Measurements from ENCODE around the gene STX3. TPM values are rescaled to one million over a fixed set of nuclear protein-coding genes. Genes with fewer than 3 reads are reported as not detected.
A peak's percentile ranks its signal among the peaks of the same experiment; 100 is the strongest.

Gene STX3
- total and polyA plus RNA-seq, 4 donors, result 3.3 to 8.5 (median 5.8) TPM

DNA sequence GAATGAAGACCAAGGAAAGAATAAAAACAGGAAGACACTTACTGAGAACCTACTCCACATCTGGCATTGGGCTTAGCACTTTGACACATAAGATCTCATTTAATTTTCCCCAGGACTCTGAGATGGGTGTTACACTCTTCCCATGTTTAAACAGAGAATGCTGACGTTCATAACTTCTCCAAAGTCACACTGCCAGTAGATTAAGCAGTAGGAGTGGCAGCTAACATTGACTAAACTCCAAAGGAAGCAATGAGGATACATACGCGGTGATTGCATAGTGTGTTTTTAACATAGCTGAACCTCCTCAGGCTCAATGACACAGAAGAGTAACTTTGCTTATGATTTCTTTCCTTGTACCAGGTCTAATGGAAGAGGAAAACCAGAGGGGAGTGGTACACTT lies 27.0 kb upstream of the STX3 start:
- Histone ChIP-seq H3K9ac (ENCODE audit: low read depth in 1 of 2, low read length in 2 of 2) (no peak overlapping the region), H3K4me1 (ENCODE audit: control insufficient read depth in 4 of 4, insufficient read depth in 4 of 4, low read length in 3 of 4) (no peaks in the 10 kb centered on the region), H3K27ac (ENCODE audit: low read depth in 1 of 2, low read length in 2 of 2) (no peak overlapping the region), H3K27me3 (ENCODE audit: control insufficient read depth in 4 of 4, insufficient read depth in 4 of 4, low read length in 3 of 4) (peaks cover 0 to 2% (median 0%) of the 10 kb centered on the region in 4 donors), H3K36me3 (ENCODE audit: control insufficient read depth in 4 of 4, insufficient read depth in 3 of 4, low read depth in 1 of 4, low read length in 3 of 4) (no peaks in the 10 kb centered on the region), H3K9me3 (ENCODE audit: control insufficient read depth in 4 of 4, low read length in 3 of 4) (no peaks in the 10 kb centered on the region), H3K4me3 (ENCODE audit: low read depth in 1 of 3, low read length in 3 of 3) (no peak overlapping the region)
- DNase-seq (ENCODE audit: low spot score), result no peak
- 76% methylated on average over 3 of the region's 3 CpGs for WGBS
- TF ChIP-seq JUND (IDR thresholded peaks at IDR 0.05) (no peak), FOXA1 (IDR thresholded peaks at IDR 0.05) (no peak), EGR1 (IDR thresholded peaks at IDR 0.05; ENCODE audit: low read depth in 2 of 2) (no peak), TAF1 (conservative IDR thresholded peaks at IDR 0.05) (no peak), RXRA (IDR thresholded peaks at IDR 0.05) (no peak), RAD21 (IDR thresholded peaks at IDR 0.05) (no peak), SP1 (IDR thresholded peaks at IDR 0.05) (no peak), NR2F2 (IDR thresholded peaks at IDR 0.05) (no peak), GABPA (IDR thresholded peaks at IDR 0.05 in 1 of 2, conservative IDR thresholded peaks at IDR 0.05 in 1 of 2) (no peak), FOXA2 (IDR thresholded peaks at IDR 0.05) (no peak)
- TF ChIP-seq, protein P1, sequence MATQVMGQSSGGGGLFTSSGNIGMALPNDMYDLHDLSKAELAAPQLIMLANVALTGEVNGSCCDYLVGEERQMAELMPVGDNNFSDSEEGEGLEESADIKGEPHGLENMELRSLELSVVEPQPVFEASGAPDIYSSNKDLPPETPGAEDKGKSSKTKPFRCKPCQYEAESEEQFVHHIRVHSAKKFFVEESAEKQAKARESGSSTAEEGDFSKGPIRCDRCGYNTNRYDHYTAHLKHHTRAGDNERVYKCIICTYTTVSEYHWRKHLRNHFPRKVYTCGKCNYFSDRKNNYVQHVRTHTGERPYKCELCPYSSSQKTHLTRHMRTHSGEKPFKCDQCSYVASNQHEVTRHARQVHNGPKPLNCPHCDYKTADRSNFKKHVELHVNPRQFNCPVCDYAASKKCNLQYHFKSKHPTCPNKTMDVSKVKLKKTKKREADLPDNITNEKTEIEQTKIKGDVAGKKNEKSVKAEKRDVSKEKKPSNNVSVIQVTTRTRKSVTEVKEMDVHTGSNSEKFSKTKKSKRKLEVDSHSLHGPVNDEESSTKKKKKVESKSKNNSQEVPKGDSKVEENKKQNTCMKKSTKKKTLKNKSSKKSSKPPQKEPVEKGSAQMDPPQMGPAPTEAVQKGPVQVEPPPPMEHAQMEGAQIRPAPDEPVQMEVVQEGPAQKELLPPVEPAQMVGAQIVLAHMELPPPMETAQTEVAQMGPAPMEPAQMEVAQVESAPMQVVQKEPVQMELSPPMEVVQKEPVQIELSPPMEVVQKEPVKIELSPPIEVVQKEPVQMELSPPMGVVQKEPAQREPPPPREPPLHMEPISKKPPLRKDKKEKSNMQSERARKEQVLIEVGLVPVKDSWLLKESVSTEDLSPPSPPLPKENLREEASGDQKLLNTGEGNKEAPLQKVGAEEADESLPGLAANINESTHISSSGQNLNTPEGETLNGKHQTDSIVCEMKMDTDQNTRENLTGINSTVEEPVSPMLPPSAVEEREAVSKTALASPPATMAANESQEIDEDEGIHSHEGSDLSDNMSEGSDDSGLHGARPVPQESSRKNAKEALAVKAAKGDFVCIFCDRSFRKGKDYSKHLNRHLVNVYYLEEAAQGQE (IDR thresholded peaks at IDR 0.05), result no peak
- TF ChIP-seq, protein P2, sequence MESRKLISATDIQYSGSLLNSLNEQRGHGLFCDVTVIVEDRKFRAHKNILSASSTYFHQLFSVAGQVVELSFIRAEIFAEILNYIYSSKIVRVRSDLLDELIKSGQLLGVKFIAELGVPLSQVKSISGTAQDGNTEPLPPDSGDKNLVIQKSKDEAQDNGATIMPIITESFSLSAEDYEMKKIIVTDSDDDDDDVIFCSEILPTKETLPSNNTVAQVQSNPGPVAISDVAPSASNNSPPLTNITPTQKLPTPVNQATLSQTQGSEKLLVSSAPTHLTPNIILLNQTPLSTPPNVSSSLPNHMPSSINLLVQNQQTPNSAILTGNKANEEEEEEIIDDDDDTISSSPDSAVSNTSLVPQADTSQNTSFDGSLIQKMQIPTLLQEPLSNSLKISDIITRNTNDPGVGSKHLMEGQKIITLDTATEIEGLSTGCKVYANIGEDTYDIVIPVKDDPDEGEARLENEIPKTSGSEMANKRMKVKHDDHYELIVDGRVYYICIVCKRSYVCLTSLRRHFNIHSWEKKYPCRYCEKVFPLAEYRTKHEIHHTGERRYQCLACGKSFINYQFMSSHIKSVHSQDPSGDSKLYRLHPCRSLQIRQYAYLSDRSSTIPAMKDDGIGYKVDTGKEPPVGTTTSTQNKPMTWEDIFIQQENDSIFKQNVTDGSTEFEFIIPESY (IDR thresholded peaks at IDR 0.05), result no peak

DNA sequence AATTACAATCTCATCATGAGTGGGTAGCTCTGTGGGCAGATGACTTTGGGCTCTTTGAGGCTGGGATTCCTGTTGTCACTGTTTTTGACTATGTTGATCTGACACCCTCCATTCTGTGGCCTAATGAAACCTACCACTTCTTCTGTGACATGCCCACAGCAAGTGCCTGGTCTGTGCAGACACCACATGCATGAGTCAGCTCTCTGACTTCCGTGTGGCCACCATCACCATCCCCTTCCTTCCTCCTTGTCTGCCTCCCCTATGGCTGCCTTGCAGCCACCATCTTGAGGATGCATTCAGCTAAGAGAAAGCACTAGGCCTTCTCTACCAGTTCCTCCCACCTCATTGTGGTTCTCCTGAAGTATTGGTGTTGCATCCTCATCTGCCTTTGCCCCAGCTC lies 26.3 kb upstream of the STX3 start:
- H3K27ac ChIP-seq (ENCODE audit: low read depth in 1 of 2, low read length in 2 of 2), result no peak overlapping the region
- no peaks in the 10 kb centered on the region for H3K36me3 ChIP-seq (ENCODE audit: control insufficient read depth in 4 of 4, insufficient read depth in 3 of 4, low read depth in 1 of 4, low read length in 3 of 4)
- H3K9me3 ChIP-seq (ENCODE audit: control insufficient read depth in 4 of 4, low read length in 3 of 4), result no peaks in the 10 kb centered on the region
- WGBS, result 67% methylated on average over 1 of the region's 1 CpG
- no peak overlapping the region for H3K9ac ChIP-seq (ENCODE audit: low read depth in 1 of 2, low read length in 2 of 2)
- H3K4me1 ChIP-seq (ENCODE audit: control insufficient read depth in 4 of 4, insufficient read depth in 4 of 4, low read length in 3 of 4), result no peaks in the 10 kb centered on the region
- H3K27me3 ChIP-seq (ENCODE audit: control insufficient read depth in 4 of 4, insufficient read depth in 4 of 4, low read length in 3 of 4), result peaks cover 0 to 2% (median 0%) of the 10 kb centered on the region in 4 donors
- DNase-seq (ENCODE audit: low spot score), result no peak
- no peak for TF ChIP-seq HNF4A (conservative IDR thresholded peaks at IDR 0.05)
- TF ChIP-seq YY1 (IDR thresholded peaks at IDR 0.05), result peak; percentile 20
- H3K4me3 ChIP-seq (ENCODE audit: low read depth in 1 of 3, low read length in 3 of 3), result no peak overlapping the region

DNA sequence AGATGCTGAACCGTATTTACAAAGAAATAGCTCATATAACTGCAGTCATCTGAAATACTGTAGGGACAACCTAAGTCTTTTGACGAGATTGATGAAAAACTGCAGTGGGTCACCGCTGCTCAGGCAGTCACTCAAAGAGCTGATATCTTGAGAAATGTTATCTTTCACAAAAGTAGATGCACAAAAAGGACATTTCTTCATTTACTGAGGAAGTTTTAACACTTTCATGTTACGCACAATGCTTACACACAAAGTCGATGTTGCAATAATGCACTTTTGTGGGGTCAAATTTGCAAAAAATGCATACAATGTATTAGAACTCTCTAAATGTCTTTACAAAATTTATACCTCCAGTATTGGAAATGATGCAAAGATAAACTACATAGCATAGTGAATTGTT lies 25.3 kb upstream of the STX3 start:
- 82% methylated on average over 5 of the region's 5 CpGs for WGBS
- Histone ChIP-seq H3K4me3 (ENCODE audit: low read depth in 1 of 3, low read length in 3 of 3) (no peak overlapping the region), H3K9ac (ENCODE audit: low read depth in 1 of 2, low read length in 2 of 2) (no peak overlapping the region), H3K4me1 (ENCODE audit: control insufficient read depth in 4 of 4, insufficient read depth in 4 of 4, low read length in 3 of 4) (no peaks in the 10 kb centered on the region), H3K36me3 (ENCODE audit: control insufficient read depth in 4 of 4, insufficient read depth in 3 of 4, low read depth in 1 of 4, low read length in 3 of 4) (no peaks in the 10 kb centered on the region), H3K27me3 (ENCODE audit: control insufficient read depth in 4 of 4, insufficient read depth in 4 of 4, low read length in 3 of 4) (no peaks in the 10 kb centered on the region), H3K27ac (ENCODE audit: low read depth in 1 of 2, low read length in 2 of 2) (no peak overlapping the region), H3K9me3 (ENCODE audit: control insufficient read depth in 4 of 4, low read length in 3 of 4) (no peaks in the 10 kb centered on the region)
- no peak for DNase-seq (ENCODE audit: low spot score)
- TF ChIP-seq NR2F2 (IDR thresholded peaks at IDR 0.05) (no peak), RAD21 (IDR thresholded peaks at IDR 0.05) (no peak), HNF4G (IDR thresholded peaks at IDR 0.05) (no peak), TAF1 (conservative IDR thresholded peaks at IDR 0.05) (no peak), HNF4A (conservative IDR thresholded peaks at IDR 0.05) (no peak)
- TF ChIP-seq, protein P2 (IDR thresholded peaks at IDR 0.05), result no peak
- TF ChIP-seq, protein P3, sequence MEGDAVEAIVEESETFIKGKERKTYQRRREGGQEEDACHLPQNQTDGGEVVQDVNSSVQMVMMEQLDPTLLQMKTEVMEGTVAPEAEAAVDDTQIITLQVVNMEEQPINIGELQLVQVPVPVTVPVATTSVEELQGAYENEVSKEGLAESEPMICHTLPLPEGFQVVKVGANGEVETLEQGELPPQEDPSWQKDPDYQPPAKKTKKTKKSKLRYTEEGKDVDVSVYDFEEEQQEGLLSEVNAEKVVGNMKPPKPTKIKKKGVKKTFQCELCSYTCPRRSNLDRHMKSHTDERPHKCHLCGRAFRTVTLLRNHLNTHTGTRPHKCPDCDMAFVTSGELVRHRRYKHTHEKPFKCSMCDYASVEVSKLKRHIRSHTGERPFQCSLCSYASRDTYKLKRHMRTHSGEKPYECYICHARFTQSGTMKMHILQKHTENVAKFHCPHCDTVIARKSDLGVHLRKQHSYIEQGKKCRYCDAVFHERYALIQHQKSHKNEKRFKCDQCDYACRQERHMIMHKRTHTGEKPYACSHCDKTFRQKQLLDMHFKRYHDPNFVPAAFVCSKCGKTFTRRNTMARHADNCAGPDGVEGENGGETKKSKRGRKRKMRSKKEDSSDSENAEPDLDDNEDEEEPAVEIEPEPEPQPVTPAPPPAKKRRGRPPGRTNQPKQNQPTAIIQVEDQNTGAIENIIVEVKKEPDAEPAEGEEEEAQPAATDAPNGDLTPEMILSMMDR (IDR thresholded peaks at IDR 0.05; ENCODE audit: low read depth, low read length, missing input control), result no peak
- TF ChIP-seq, protein P4, sequence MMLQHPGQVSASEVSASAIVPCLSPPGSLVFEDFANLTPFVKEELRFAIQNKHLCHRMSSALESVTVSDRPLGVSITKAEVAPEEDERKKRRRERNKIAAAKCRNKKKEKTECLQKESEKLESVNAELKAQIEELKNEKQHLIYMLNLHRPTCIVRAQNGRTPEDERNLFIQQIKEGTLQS (IDR thresholded peaks at IDR 0.05), result no peak
